CD4-positive, CD25-positive, alpha-beta regulatory T cell (primary cell): ENCODE data around the gene ZNF568. TPM values are rescaled to one million over a fixed set of nuclear protein-coding genes. Genes with fewer than 3 reads are reported as not detected.

Source experiments
- ATAC-seq, 2 donors: fragments of 150-1000 bp; cut with Tn5 transposase; one replicate each; pipeline ENCODE4 v1.10.0; 2021; ENCODE audit warnings: low read depth in 2 of 2, moderate number of reproducible peaks in 2 of 2, moderate library complexity in 1 of 2
- DNase-seq, 3 donors: peaks; one replicate each; pipeline versions ENCODE4 v3.0.0 to v3.0.0-alpha.2; 2012 to 2022; ENCODE audit warnings: mixed read lengths in 1 of 3
- H3K27ac ChIP-seq: one replicate; pipeline ENCODE4 v1.7.0; 2013; ENCODE audit warnings: mild to moderate bottlenecking, low read length; ENCODE audit not compliant: insufficient read depth, poor library complexity, severe bottlenecking
- H3K27me3 ChIP-seq: one replicate; pipeline ENCODE4 v1.7.0; 2013; ENCODE audit warnings: low read length; ENCODE audit not compliant: control insufficient read depth, insufficient read depth
- H3K36me3 ChIP-seq: one replicate; pipeline ENCODE4 v1.7.0; 2013; ENCODE audit warnings: mild to moderate bottlenecking, low read length, moderate library complexity; ENCODE audit not compliant: control insufficient read depth, insufficient read depth
- H3K4me1 ChIP-seq: 2 replicates; pipeline ENCODE4 v1.7.0; 2013; ENCODE audit warnings: mild to moderate bottlenecking, low read length; ENCODE audit not compliant: insufficient read depth, control insufficient read depth, poor library complexity, severe bottlenecking
- H3K4me3 ChIP-seq: one replicate; pipeline ENCODE4 v1.7.0; 2013; ENCODE audit warnings: low read depth, mild to moderate bottlenecking, low read length, moderate library complexity
- H3K9me3 ChIP-seq, 2 experiments: 1 replicate in 1 of 2; 2 replicates in 1 of 2; pipeline ENCODE4 v1.7.0; 2013; ENCODE audit warnings: low read length in 2 of 2, mild to moderate bottlenecking in 1 of 2, moderate library complexity in 1 of 2; ENCODE audit not compliant: control insufficient read depth in 2 of 2
- H3K27ac Mint-ChIP-seq, 3 donors: one replicate each; pipeline ENCODE4 v1.8.0; 2020 to 2022; ENCODE audit warnings: mild to moderate bottlenecking in 3 of 3, mixed read lengths in 3 of 3, moderate library complexity in 2 of 3
- H3K27me3 Mint-ChIP-seq: one replicate; pipeline ENCODE4 v1.8.0; 2022; ENCODE audit warnings: mild to moderate bottlenecking, mixed read lengths
- H3K36me3 Mint-ChIP-seq: one replicate; pipeline ENCODE4 v1.8.0; 2020; ENCODE audit warnings: mixed read lengths
- H3K4me1 Mint-ChIP-seq, 4 donors: one replicate each; pipeline ENCODE4 v1.8.0; 2020 to 2022; ENCODE audit warnings: mixed read lengths in 4 of 4, mild to moderate bottlenecking in 1 of 4
- H3K4me3 Mint-ChIP-seq, 4 donors: one replicate each; pipeline ENCODE4 v1.8.0; 2020 to 2022; ENCODE audit warnings: mild to moderate bottlenecking in 4 of 4, mixed read lengths in 4 of 4, moderate library complexity in 3 of 4
- H3K9me3 Mint-ChIP-seq, 7 donors: one replicate each; pipeline ENCODE4 v1.8.0; 2020 to 2022; ENCODE audit warnings: mixed read lengths in 7 of 7, mild to moderate bottlenecking in 3 of 7, moderate library complexity in 2 of 7
- polyA plus RNA-seq, 4 donors: library from polyadenylated mRNA; unstranded; fragments of 300-500 nt; fragmentation: Illumina TruSeq; gene quantifications; one replicate each; pipeline ENCODE4 v1.2.3, GENCODE V29; 2021
- total RNA-seq: library from RNA; stranded (reverse); gene quantifications from one replicate; pipeline ENCODE4 v1.2.3, GENCODE V29; 2022

The ZNF568 gene
- total and polyA plus RNA-seq, 5 donors from 2014 or later = 6.7 to 13.3 (median 9.3) TPM

DNA sequence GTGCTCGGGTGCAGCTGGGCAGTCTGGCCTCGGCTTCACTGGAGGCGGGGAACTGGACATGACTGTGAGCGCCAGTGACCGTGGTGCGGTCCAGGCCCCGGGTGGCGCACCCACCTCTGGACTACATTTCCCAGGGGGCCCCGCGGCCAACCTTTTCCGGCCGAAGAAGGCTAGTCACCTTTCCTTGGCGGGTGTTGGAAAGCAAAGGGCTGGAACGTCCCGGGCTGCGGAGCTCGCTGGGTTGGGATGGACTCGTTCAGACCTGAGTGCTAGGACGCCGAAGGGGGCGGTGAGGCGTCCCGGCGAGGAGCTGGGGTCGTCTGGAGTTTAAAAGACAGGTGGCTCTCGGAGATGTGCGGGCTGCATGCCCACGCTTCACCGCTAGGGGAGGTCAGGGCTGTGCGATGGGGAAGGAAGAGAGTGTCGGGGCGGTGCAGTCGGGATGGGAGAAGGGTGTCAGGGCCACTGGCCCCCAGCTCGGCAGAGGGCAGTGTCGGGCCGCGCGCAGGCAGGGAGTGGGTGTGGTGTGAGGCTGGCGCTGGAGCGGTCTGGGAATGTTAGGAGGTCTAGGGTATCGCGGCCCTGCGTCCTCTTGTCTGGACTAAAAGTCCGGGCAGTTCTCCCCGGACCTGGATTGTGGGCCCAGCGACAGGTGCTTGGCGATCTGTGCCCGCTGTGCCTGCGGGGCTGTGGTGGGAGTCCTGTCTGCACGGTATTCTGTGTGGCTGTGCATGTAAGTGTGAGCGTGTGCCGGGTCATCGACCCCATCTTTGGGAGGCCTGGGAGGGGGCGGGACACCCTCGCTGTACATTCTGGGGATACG, 57.1 kb downstream of the ZNF568 start:
- Mint-ChIP-seq H3K27me3 (no peaks in the 10 kb centered on the region), H3K36me3 (peaks cover 16% of the 10 kb centered on the region), H3K4me3 (peak overlapping the region; percentile 94 to 99 (median 98)), H3K4me1 (peaks cover under 1 to 18% (median 15%) of the 10 kb centered on the region in 4 donors), H3K9me3 (peaks cover 0 to 8% (median under 1%) of the 10 kb centered on the region in 7 donors), H3K27ac (peak overlapping the region; percentile 91 to 96 (median 95))
- ATAC-seq = peak; percentile 89 to 96
- H3K9me3 ChIP-seq = peaks cover 3 to 5% of the 10 kb centered on the region in 2 experiments
- peaks cover 15% of the 10 kb centered on the region for H3K4me1 ChIP-seq
- H3K36me3 ChIP-seq = peaks cover 9% of the 10 kb centered on the region
- peak overlapping the region; percentile 48 for H3K4me3 ChIP-seq
- peak; percentile 61 to 86 (median 77) for DNase-seq
- H3K27ac ChIP-seq = peak overlapping the region; percentile 70
- no peaks in the 10 kb centered on the region for H3K27me3 ChIP-seq

DNA sequence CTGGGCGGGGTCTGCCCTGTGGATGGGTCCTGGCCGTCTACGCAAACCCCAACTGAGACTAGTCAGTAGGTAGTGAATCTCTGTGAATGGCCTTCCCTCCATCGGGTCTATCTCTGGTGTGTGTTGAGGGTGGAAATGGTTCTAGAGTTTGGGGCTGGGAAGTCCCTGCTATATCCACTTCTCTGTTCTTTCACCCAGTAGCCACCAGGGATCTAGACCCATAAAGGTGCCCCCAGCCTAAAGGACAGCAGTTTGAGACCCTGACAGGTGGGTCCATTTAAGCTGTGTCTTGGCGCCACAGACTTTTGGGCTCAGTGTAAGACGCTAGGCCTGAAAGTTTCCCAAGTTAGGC, 57.7 kb downstream of the ZNF568 start:
- no peak for ATAC-seq
- H3K4me1 Mint-ChIP-seq = peaks cover 6 to 18% (median 15%) of the 10 kb centered on the region in 4 donors
- H3K9me3 Mint-ChIP-seq = peaks cover 0 to 12% (median 2%) of the 10 kb centered on the region in 7 donors
- H3K36me3 Mint-ChIP-seq = peaks cover 21% of the 10 kb centered on the region
- H3K27me3 Mint-ChIP-seq = no peaks in the 10 kb centered on the region
- peak overlapping the region; percentile 70 for H3K27ac ChIP-seq
- H3K36me3 ChIP-seq = peaks cover 15% of the 10 kb centered on the region
- H3K4me3 ChIP-seq = peak overlapping the region; percentile 48
- H3K4me3 Mint-ChIP-seq = peak overlapping the region; percentile 94 to 99 (median 98)
- H3K27ac Mint-ChIP-seq = peak overlapping the region in 2 of 3 donors; percentile 91 to 96
- no peak for DNase-seq
- H3K4me1 ChIP-seq = peaks cover 15% of the 10 kb centered on the region
- no peaks in the 10 kb centered on the region for H3K27me3 ChIP-seq
- H3K9me3 ChIP-seq = peaks cover 3 to 5% of the 10 kb centered on the region in 2 experiments

DNA sequence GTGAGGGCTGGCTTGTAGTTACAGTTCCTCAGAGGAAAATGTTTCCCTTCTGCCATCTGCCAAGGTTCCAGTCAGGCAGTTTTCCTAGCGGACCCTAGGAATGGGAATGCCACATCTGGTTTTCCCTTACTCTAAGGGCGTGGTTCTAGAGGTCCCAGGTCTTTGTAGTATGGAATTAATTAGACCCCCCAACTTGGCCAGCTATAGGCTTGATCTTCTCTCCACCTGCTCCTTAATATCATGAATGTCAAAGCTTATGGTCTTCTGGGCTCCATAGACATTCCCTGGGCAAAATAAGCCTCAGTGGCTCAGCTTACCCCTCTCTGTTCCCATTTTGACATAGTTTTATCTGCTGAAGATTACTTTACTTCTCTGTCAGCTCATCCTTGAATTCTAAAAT, 70.0 kb downstream of the ZNF568 start:
- Histone ChIP-seq H3K27me3 (no peaks in the 10 kb centered on the region), H3K36me3 (peaks cover 29% of the 10 kb centered on the region), H3K4me1 (no peaks in the 10 kb centered on the region), H3K27ac (no peak overlapping the region), H3K9me3 (peaks cover 39 to 55% of the 10 kb centered on the region in 2 experiments), H3K4me3 (no peak overlapping the region)
- peaks cover 5 to 59% (median 24%) of the 10 kb centered on the region in 7 donors for H3K9me3 Mint-ChIP-seq
- DNase-seq (no peak), ATAC-seq (no peak)
- peaks cover 0 to 5% (median 2%) of the 10 kb centered on the region in 4 donors for H3K4me1 Mint-ChIP-seq
- H3K27ac Mint-ChIP-seq = no peak overlapping the region
- H3K27me3 Mint-ChIP-seq = no peaks in the 10 kb centered on the region
- no peak overlapping the region for H3K4me3 Mint-ChIP-seq
- H3K36me3 Mint-ChIP-seq = peaks cover 61% of the 10 kb centered on the region

DNA sequence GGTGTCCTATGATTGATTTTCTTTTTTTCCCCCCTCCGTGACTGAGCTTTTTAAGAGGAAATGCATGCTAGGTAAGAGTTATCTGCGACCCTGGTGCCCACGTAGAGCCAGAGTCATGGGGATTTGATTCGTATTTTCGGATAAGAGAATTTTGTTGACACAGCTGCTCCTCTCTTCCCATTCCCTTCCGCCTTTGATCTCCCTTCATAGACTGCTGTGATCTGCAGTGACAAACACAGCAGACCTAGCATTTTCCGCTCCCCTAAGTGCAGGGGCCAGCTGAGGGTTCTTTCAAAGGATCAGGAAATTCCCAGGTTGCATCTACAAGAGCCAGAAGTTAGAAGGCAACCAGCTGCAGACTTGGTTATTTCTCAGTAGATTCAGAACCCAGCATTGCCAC, 70.5 kb downstream of the ZNF568 start:
- Mint-ChIP-seq H3K27ac (no peak overlapping the region), H3K4me3 (no peak overlapping the region)

DNA sequence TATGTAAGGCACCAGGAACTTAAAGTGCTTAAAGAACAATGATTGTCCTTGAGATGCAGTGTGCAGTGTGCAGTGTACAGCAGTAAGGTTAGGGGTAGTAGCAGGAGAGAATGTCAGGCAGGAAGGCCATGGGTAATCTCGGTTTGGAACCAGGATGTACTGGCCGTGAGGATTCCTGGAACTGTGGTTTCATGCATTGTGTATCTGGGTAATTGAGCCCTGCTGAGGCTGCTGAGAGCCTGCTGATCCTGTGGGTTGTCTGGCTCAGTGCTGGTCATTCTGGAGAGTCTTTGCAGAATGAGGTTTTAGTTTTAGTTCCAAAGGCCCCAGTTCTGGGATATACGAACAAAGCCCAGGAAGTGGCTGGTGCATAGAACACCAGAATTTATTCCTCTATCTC, 71.0 kb downstream of the ZNF568 start:
- Mint-ChIP-seq H3K36me3 (peaks cover 65% of the 10 kb centered on the region), H3K4me3 (no peak overlapping the region), H3K27ac (no peak overlapping the region), H3K9me3 (peaks cover 5 to 63% (median 29%) of the 10 kb centered on the region in 7 donors), H3K27me3 (no peaks in the 10 kb centered on the region), H3K4me1 (peaks cover 0 to 5% (median 2%) of the 10 kb centered on the region in 4 donors)
- H3K27me3 ChIP-seq = no peaks in the 10 kb centered on the region
- ATAC-seq = no peak
- H3K36me3 ChIP-seq = peaks cover 27% of the 10 kb centered on the region
- no peak overlapping the region for H3K27ac ChIP-seq
- no peak for DNase-seq
- H3K4me1 ChIP-seq = no peaks in the 10 kb centered on the region
- peaks cover 45 to 60% of the 10 kb centered on the region in 2 experiments for H3K9me3 ChIP-seq
- no peak overlapping the region for H3K4me3 ChIP-seq

More for the DNA sequence above, 70.5 kb downstream of the ZNF568 start:
- ATAC-seq (no peak), DNase-seq (no peak)
- Histone ChIP-seq H3K4me3 (no peak overlapping the region), H3K36me3 (peaks cover 28% of the 10 kb centered on the region), H3K27ac (no peak overlapping the region), H3K4me1 (no peaks in the 10 kb centered on the region), H3K27me3 (no peaks in the 10 kb centered on the region), H3K9me3 (peaks cover 43 to 59% of the 10 kb centered on the region in 2 experiments)
- Mint-ChIP-seq H3K36me3 (peaks cover 64% of the 10 kb centered on the region), H3K9me3 (peaks cover 5 to 61% (median 28%) of the 10 kb centered on the region in 7 donors), H3K4me1 (peaks cover 0 to 5% (median 2%) of the 10 kb centered on the region in 4 donors), H3K27me3 (no peaks in the 10 kb centered on the region)

DNA sequence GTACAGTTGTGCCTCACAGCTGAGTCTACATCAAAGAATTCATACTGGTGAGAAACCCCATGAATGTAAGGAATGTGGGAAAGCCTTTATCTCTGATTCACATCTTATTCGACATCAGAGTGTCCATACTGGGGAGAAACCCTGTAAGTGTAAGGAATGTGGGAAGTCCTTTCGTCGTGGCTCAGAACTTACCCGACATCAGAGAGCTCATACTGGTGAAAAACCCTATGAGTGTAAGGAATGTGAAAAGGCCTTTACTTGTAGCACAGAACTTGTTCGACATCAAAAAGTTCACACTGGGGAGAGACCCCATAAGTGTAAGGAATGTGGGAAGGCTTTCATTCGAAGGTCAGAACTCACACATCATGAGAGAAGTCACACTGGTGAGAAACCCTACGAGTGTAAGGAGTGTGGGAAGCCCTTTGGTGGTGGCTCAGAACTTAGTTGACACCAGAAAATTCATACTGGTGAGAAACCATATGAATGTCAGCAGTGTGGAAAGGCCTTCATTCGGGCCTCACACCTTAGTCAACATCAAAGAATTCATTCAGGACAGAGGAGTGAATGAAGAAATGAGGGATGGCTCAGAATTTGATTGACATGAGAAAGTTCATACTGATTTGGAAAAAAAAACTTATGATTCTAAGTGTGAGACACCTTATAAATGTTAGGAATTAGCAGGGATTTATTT, 81.2 kb downstream of the ZNF568 start:
- Histone ChIP-seq H3K4me1 (no peaks in the 10 kb centered on the region), H3K4me3 (no peak overlapping the region), H3K36me3 (peaks cover 54% of the 10 kb centered on the region), H3K27me3 (no peaks in the 10 kb centered on the region), H3K27ac (no peak overlapping the region), H3K9me3 (peaks cover 58 to 70% of the 10 kb centered on the region in 2 experiments)
- Mint-ChIP-seq H3K4me3 (no peak overlapping the region), H3K9me3 (peaks cover 9 to 69% (median 37%) of the 10 kb centered on the region in 7 donors), H3K27ac (no peak overlapping the region), H3K36me3 (peaks cover 54% of the 10 kb centered on the region), H3K27me3 (no peaks in the 10 kb centered on the region), H3K4me1 (no peaks in the 10 kb centered on the region)
- ATAC-seq = no peak
- no peak for DNase-seq

DNA sequence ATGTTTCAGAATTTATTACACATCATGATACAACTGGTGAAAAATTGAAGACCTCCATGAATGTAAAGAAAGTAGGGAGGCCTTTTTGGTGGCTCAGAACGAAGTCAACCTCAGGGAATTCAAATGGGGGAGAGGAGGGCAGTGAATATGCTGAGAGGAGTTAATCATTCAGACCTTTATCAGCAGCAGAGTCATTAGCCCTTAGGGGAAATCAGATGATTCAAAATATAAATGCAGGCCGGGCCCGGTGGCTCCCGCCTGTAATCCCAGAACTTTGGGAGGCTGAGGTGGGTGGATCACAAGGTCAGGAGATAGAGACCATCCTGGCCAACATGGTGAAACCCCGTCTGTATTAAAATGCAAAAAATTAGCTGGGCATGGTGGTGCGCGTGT, 81.7 kb downstream of the ZNF568 start:
- H3K9me3 ChIP-seq = peaks cover 56 to 70% of the 10 kb centered on the region in 2 experiments
- no peaks in the 10 kb centered on the region for H3K4me1 ChIP-seq
- H3K27ac Mint-ChIP-seq = no peak overlapping the region
- no peak overlapping the region for H3K4me3 ChIP-seq
- DNase-seq (no peak), ATAC-seq (no peak)
- H3K36me3 ChIP-seq = peaks cover 48% of the 10 kb centered on the region
- peak overlapping the region in 1 of 4 donors; percentile 58 for H3K4me3 Mint-ChIP-seq
- no peak overlapping the region for H3K27ac ChIP-seq
- H3K4me1 Mint-ChIP-seq = no peaks in the 10 kb centered on the region
- no peaks in the 10 kb centered on the region for H3K27me3 Mint-ChIP-seq
- H3K27me3 ChIP-seq = no peaks in the 10 kb centered on the region
- H3K36me3 Mint-ChIP-seq = peaks cover 49% of the 10 kb centered on the region
- H3K9me3 Mint-ChIP-seq = peaks cover 7 to 67% (median 34%) of the 10 kb centered on the region in 7 donors
